PC-9 (cell line): ENCODE data around the gene MAML3.

Source experiments
- CTCF ChIP-seq: fragments of 200-600 bp; sonication (generic); conservative IDR thresholded peaks from 2 replicates; pipeline ENCODE4 v1.6.1; 2017; ENCODE audit warnings: mixed run types, antibody characterized with exemption, mild to moderate bottlenecking, moderate library complexity
- EZH2 ChIP-seq: fragments of 200-600 bp; sonication (generic); IDR thresholded peaks from 2 replicates; pipeline ENCODE4 v1.8.0; 2017; ENCODE audit warnings: antibody characterized with exemption, low read depth

GRCh38 chr4:140012688-140013486, 141.1 kb downstream of the MAML3 start:
- TF ChIP-seq CTCF = peak; percentile 79
- TF ChIP-seq EZH2 = no peak
